ENCODE measurements around the gene ITIH1.

DNA sequence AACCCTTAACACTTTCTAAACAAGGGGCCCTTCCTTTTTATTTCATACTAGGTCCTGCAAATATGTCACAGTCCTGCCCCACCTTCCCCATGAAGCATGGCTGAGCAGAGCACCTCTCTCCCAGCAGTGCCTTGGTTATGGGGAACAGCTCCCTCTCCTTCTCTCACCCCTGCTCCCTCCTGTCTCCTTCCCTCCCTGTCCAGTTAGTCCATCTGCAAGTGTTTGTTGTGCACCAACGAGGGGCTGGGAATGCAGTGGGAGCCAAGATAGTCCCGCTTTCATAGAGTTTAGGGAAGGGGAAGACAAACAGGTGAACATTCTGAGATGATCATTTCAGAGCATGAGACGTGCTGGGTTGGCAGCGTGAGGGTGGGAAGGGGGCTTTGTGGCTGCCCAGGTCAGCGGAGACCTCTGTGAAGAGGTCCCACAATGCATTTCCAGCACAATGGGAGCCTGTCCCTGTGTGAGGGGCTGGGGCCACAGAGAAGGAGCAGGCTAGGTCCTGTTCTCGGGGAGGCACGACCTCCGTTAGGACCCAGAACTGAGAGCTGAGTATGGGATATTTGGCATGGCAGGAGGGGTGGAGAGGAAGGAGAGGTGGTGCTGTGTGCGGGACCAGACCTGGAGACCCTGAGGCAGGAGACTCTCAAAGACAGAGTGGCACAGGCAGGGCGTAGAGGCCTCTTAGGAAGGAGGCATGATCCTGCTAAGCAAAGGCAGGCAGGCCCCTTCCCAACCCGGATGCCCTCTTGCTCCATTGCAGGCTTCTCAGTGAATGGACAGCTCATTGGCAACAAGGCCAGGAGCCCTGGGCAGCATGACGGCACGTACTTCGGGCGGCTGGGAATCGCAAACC, 11.7 kb downstream of the ITIH1 start:
- TF ChIP-seq YY1 (IDR thresholded peaks at IDR 0.05; ENCODE audit: insufficient read depth, insufficient read length), result no peak
- no peak for TF ChIP-seq ZNF274 (IDR thresholded peaks at IDR 0.05; ENCODE audit: low read depth, low read length)
- TF ChIP-seq SUZ12 (IDR thresholded peaks at IDR 0.05; ENCODE audit: extremely low read depth, insufficient read depth, insufficient read length), result no peak
